Psoas muscle (tissue), 8 donors: ENCODE measurements around the gene RHBDF2. TPM values are rescaled to one million over a fixed set of nuclear protein-coding genes. Genes with fewer than 3 reads are reported as not detected.

Source experiments
- ATAC-seq, 4 donors: fragments of 200-7000 bp; cut with Tn5 transposase; one replicate each; pipeline ENCODE4 v1.9.1; 2020; ENCODE audit warnings: moderate library complexity in 3 of 4, mild to moderate bottlenecking in 2 of 4
- DNase-seq, 2 donors: peaks; one replicate each; pipeline ENCODE4 v3.0.0-alpha.2; 2020
- H3K27ac ChIP-seq: fragments of 200-600 bp; one replicate; pipeline ENCODE4 v1.8.0; 2022
- H3K27me3 ChIP-seq, 3 donors: fragments of 200-600 bp in 1 of 3; one replicate each; pipeline versions ENCODE4 v1.6.1 to v1.8.0; 2013 to 2022; ENCODE audit warnings: low read length in 2 of 3, mild to moderate bottlenecking in 2 of 3, moderate library complexity in 1 of 3; ENCODE audit not compliant: insufficient read depth in 3 of 3
- H3K36me3 ChIP-seq, 2 donors: fragments of 200-600 bp in 1 of 2; one replicate each; pipeline versions ENCODE4 v1.6.1 to v1.8.0; 2013 to 2022; ENCODE audit warnings: low read depth in 1 of 2, mild to moderate bottlenecking in 1 of 2, moderate library complexity in 1 of 2; ENCODE audit not compliant: insufficient read depth in 1 of 2
- H3K4me1 ChIP-seq: fragments of 200-600 bp; one replicate; pipeline ENCODE4 v1.8.0; 2022
- H3K4me3 ChIP-seq: fragments of 200-600 bp; one replicate; pipeline ENCODE4 v1.8.0; 2022; ENCODE audit warnings: mild to moderate bottlenecking
- H3K9me3 ChIP-seq: fragments of 200-600 bp; one replicate; pipeline ENCODE4 v1.8.0; 2022
- CTCF ChIP-seq: fragments of 200-600 bp; IDR thresholded peaks from one replicate; pipeline ENCODE4 v1.8.0; 2022; ENCODE audit warnings: antibody characterized with exemption
- WGBS, 3 donors: extraction: QIAGEN DNeasy Blood & Tissue Kit; methylation state at CpG; one replicate each; pipeline versions ENCODE4 v1.1.6 to v1.1.7; 2013; 5-methylcytosine and 5-hydroxymethylcytosine counted together
- intact Hi-C, 2 donors: fragments of 100-400 bp; cut with DNase I; formaldehyde crosslinking; loops; one replicate each; pipeline versions ENCODE4 v1.11.0 to v1.14.2; 2022
- polyA plus RNA-seq, 3 donors: library from polyadenylated mRNA; stranded (reverse); fragments of 200-250 nt; gene quantifications; one replicate each; pipeline ENCODE4 v1.2.3, GENCODE V29; 2013
- total RNA-seq, 4 donors: library from RNA; stranded (reverse); fragmentation: NEBNext Ultra II Directional in 2 of 4; extraction: Animal tissue kit (Norgen Biotek cat#: 25700) in 2 of 4; gene quantifications; one replicate each; pipeline versions ENCODE4 v1.2.1 to v1.2.4, GENCODE V29; 2021 to 2023
- donor health status: healthy with polysubstance abuse.
- donor health status: DM: no; HTN: no; CAD: no; lungs with moderate emphysema.
- donor health status: Bipolar disorder and iron deficiency.
- donor health status: healthy.
- donor health status: DM: yes; HTN: yes; CAD: no.
- donor health status: DM: no; HTN: no; CAD: no.
- donor health status: DM: no; HTN: no; CAD: no.
- donor health status: DM: yes; HTN: yes; CAD: no.

RHBDF2 gene
- total and polyA plus RNA-seq, 7 donors, result 6.6 to 23.1 (median 13.3) TPM

- intact Hi-C loops, result loop anchor here in 1 of 2 donors (10.0 kb wide), 1 partner anchor 196 kb away; the partner anchor contains the start of gene QRICH2
- no peak for TF ChIP-seq CTCF
- H3K36me3 ChIP-seq, result no peaks in the 10 kb centered on the region
- H3K9me3 ChIP-seq, result no peaks in the 10 kb centered on the region
- no peaks in the 10 kb centered on the region for H3K27me3 ChIP-seq
- peak overlapping the region; percentile 94 for H3K27ac ChIP-seq
- WGBS, 3 donors, result 13 to 32% (median 22%) methylated on average over 10 of the region's 10 CpGs
- peaks cover 41% of the 10 kb centered on the region for H3K4me1 ChIP-seq
- DNase-seq (no peak), ATAC-seq (peak in 3 of 4 donors; percentile 2 to 6 (median 3))
- H3K4me3 ChIP-seq, result peak overlapping the region; percentile 85
Measured at GRCh38 chr17:76500747-76501017, 541 bp downstream of the RHBDF2 start.

- H3K36me3 ChIP-seq, result no peaks in the 10 kb centered on the region
- peak overlapping the region; percentile 94 for H3K27ac ChIP-seq
- H3K27me3 ChIP-seq, result no peaks in the 10 kb centered on the region
- peak overlapping the region; percentile 85 for H3K4me3 ChIP-seq
- no peak for DNase-seq
- TF ChIP-seq CTCF, result no peak
- H3K4me1 ChIP-seq, result peaks cover 41% of the 10 kb centered on the region
- ATAC-seq, result no peak
- intact Hi-C loops, result loop anchor here in 1 of 2 donors (10.0 kb wide), 1 partner anchor 195 kb away; the partner anchor contains the start of gene QRICH2
- WGBS, 3 donors, result 61 to 71% (median 64%) methylated on average over 17 of the region's 17 CpGs
- H3K9me3 ChIP-seq, result no peaks in the 10 kb centered on the region
Measured at GRCh38 chr17:76500074-76500746, 1.0 kb downstream of the RHBDF2 start.

GRCh38 chr17:76499267-76499667 is 2.0 kb downstream of the RHBDF2 start:
- intact Hi-C loops, result no loop called here
- peaks cover 41% of the 10 kb centered on the region for H3K4me1 ChIP-seq

GRCh38 chr17:76498876-76499251 is 2.4 kb downstream of the RHBDF2 start:
- H3K27me3 ChIP-seq, result no peaks in the 10 kb centered on the region
- no peaks in the 10 kb centered on the region for H3K36me3 ChIP-seq
- DNase-seq (no peak), ATAC-seq (no peak)
- H3K4me1 ChIP-seq, result peaks cover 43% of the 10 kb centered on the region
- intact Hi-C loops, result no loop called here
- H3K9me3 ChIP-seq, result no peaks in the 10 kb centered on the region
- WGBS, 3 donors, result 59 to 64% (median 63%) methylated on average over 4 of the region's 4 CpGs
- peak overlapping the region; percentile 85 for H3K4me3 ChIP-seq
- no peak for TF ChIP-seq CTCF
- peak overlapping the region; percentile 94 for H3K27ac ChIP-seq

More at GRCh38 chr17:76499267-76499667, 2.0 kb downstream of the RHBDF2 start:
- DNase-seq (no peak), ATAC-seq (peak in 1 of 4 donors; percentile 33)
- peak overlapping the region; percentile 85 for H3K4me3 ChIP-seq
- 28 to 45% (median 31%) methylated on average over 5 of the region's 5 CpGs for WGBS, 3 donors
- H3K27ac ChIP-seq, result peak overlapping the region; percentile 94
- H3K36me3 ChIP-seq, result no peaks in the 10 kb centered on the region
- no peaks in the 10 kb centered on the region for H3K9me3 ChIP-seq
- no peaks in the 10 kb centered on the region for H3K27me3 ChIP-seq
- no peak for TF ChIP-seq CTCF
